LNCaP clone FGC (cell line): ENCODE data around the gene AOX1.
"Not testable (repeated sequence)": the region's sequence is repeated elsewhere in the genome, so short reads cannot be mapped to it uniquely, and the experiment has no call there.

ENCODE experiments used
- DNase-seq: peaks from one replicate; pipeline ENCODE4 v3.0.0-alpha.2; 2011; ENCODE audit warnings: low read depth
- H3K4me3 ChIP-seq: 2 replicates; pipeline ENCODE4 v1.5.1; 2011; ENCODE audit warnings: mild to moderate bottlenecking, low read depth, low read length, control low read depth
- CTCF ChIP-seq: IDR thresholded peaks from 2 replicates; pipeline ENCODE4 v1.5.1; 2012; ENCODE audit warnings: mild to moderate bottlenecking; ENCODE audit not compliant: control insufficient read depth, insufficient read depth; ENCODE audit errors: extremely low read depth

AOX1 gene

GRCh38 chr2:200585730-200586643 is at the start of gene AOX1:
AOX1 (plus strand) TSS chr2:200586014; CDS start chr2:200586109, 95 bp downstream.
- DNase-seq, result no peak
- no peak within 1 kb of the TSS for H3K4me3 ChIP-seq
- no peak for TF ChIP-seq CTCF

- DNase-seq, result no peak
- H3K4me3 ChIP-seq, result no peak overlapping the region
- no peak for TF ChIP-seq CTCF
Measured at GRCh38 chr2:200538139-200538538, 47.7 kb upstream of the AOX1 start.

- H3K4me3 ChIP-seq, result no peak overlapping the region
- DNase-seq, result no peak
- TF ChIP-seq CTCF, result no peak
Measured at GRCh38 chr2:200540793-200541192, 45.0 kb upstream of the AOX1 start.

- DNase-seq, H3K4me3 ChIP-seq: not testable (repeated sequence)
Measured at GRCh38 chr2:200566596-200566995, 19.2 kb upstream of the AOX1 start.

GRCh38 chr2:200567932-200568331 is 17.9 kb upstream of the AOX1 start:
- no peak for TF ChIP-seq CTCF
- DNase-seq, result no peak
- H3K4me3 ChIP-seq, result no peak overlapping the region

GRCh38 chr2:200575957-200576356 is 9.9 kb upstream of the AOX1 start:
- TF ChIP-seq CTCF, result peak; percentile 35
- DNase-seq, result no peak
- H3K4me3 ChIP-seq, result no peak overlapping the region

GRCh38 chr2:200577027-200577426 is 8.8 kb upstream of the AOX1 start:
- DNase-seq, result no peak
- no peak for TF ChIP-seq CTCF
- H3K4me3 ChIP-seq, result no peak overlapping the region
